GM12801 (cell line): Measurements from ENCODE around the gene ATG10.

ENCODE experiments used
- TF ChIP-seq, protein P1 (sequence below): IDR thresholded peaks from one replicate; pipeline ENCODE4 v1.5.1; 2011; ENCODE audit warnings: control low read depth; ENCODE audit not compliant: insufficient read length; ENCODE audit errors: extremely low read depth

ATG10 gene

DNA sequence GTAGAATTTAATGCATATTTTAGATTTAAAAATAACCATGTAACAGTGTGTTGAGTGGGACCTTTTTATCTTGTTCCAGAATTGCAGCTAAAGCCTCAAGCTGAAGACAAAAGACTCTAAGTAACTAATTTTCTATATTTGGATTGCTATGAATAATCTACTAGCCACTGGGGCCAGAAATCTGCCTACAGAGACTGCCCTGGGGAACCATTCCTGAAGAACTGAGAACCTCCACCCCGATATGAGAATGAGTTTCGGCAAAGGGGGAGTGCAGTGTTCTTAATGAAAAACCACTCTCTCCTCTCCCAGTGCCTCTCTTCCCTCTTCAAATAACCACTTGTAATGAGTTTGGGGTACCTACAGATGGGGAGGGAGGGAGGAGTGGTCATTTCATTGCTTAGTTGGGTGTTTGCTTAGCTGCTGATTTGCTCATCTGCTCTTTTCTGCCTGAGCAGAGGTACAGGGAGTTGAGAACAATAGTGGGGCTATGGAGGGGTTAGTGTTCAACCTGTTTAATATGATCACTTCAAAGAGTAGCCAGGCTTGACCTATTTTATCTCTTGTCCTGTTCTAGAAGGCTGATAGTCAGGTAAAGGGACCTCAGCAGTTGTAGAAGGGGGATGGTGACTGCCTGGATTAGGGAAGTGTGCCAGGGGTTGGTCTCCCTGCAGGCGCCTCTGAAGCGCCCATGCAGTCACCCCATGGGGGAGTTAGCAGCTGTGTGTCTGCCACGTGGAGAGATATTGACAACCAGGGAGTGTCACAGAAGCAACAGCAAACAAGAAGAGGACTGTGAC lies 47.7 kb downstream of the ATG10 start:
- TF ChIP-seq, protein P1, sequence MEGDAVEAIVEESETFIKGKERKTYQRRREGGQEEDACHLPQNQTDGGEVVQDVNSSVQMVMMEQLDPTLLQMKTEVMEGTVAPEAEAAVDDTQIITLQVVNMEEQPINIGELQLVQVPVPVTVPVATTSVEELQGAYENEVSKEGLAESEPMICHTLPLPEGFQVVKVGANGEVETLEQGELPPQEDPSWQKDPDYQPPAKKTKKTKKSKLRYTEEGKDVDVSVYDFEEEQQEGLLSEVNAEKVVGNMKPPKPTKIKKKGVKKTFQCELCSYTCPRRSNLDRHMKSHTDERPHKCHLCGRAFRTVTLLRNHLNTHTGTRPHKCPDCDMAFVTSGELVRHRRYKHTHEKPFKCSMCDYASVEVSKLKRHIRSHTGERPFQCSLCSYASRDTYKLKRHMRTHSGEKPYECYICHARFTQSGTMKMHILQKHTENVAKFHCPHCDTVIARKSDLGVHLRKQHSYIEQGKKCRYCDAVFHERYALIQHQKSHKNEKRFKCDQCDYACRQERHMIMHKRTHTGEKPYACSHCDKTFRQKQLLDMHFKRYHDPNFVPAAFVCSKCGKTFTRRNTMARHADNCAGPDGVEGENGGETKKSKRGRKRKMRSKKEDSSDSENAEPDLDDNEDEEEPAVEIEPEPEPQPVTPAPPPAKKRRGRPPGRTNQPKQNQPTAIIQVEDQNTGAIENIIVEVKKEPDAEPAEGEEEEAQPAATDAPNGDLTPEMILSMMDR = no peak

DNA sequence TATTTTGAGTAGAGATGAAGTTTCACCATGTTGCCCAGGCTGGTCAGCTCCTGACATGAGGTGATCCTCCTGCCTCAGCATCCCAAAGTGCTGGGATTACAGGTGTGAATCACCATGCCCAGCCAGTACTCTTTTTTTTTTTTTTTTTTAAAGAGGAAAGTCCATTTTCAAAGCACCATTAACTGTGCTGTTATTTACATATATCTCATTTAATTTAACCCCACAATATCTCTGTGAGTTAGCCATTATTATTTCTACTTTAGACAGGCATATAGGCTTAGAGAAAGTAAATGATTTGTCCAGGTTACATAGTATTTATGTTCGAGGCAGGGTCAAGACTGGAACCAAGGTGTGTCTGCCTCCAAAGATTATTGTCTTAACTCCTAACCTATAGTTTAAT lies 50.7 kb downstream of the ATG10 start:
- TF ChIP-seq, protein P1 = no peak

DNA sequence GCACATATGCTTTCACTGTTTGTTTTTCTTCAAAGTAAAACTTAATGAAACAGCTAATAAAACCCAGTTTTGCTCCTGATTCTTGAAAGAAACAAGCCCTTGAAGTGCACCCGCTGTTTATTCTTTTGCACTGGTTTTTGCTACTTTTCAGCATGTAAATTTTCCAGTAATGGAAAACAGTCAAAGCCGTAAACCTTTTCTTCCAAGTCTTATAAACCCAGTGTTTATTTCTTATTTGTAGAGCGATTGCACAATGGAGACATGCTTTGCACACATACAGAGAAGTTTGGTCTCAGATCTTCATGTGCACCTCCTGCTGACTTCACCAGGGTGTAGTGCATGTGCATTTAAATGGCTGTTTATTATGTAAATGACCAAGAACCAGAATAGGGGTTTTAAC lies 51.8 kb downstream of the ATG10 start:
- TF ChIP-seq, protein P1 = no peak

DNA sequence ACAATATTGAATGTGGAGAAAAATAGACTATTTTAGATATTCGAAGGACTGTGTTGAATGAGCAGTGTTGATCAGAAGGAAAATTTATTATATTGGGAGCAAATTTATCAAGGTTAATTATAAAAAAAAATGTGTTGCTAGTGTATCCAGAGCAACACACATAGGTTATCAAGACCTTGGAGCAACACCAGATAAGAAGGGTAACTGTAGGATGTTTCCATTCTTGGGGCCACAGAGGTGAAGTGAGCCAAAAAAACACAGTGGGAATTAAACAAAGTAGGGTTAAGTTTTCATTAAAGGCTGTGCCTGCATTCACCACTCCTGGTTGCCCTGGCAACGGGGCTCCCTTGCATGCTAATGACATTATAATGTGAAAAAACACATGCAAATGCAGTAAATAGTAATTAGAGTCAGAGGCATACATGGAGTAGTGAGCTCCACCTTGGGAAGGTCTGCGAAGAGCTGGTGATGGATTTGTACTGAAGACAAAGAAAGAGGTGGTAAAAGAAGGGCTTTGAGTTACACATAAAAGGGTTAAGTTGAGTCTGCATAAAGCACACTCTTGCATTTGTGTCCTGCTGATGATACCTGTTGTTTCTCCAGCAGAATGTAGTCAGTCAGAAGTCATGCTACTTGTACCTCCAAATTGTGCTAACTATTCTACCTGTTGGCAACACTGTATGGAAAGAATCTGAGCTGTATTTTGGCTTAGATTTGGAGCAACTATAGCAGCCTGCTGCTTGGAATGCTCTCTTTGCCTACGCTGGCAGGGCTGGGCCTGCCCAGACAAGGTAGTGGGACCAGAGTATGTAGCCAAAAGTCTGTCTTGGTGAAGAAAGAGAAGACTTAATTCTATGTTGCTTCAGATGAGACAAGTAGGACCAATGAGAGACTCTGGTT lies 59.6 kb downstream of the ATG10 start:
- TF ChIP-seq, protein P1 = no peak

DNA sequence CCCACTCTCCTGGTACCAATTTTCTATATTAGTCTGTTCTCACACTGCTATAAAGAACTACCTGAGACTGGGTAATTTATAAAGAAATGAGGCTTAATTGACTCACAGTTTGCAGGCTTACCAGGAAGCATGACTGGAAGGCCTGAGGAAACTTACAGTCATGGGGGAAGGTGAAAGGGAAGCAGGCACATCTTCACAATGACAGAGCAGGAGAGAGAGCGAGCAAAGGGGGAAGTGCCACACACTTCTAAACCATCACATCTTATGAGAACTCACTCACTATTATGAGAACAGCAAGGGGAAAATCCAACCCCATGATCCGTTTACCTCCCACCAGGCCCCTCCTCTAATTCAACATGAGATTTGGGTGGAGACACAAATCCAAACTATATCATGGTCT lies 72.2 kb downstream of the ATG10 start:
- TF ChIP-seq, protein P1 = no peak

DNA sequence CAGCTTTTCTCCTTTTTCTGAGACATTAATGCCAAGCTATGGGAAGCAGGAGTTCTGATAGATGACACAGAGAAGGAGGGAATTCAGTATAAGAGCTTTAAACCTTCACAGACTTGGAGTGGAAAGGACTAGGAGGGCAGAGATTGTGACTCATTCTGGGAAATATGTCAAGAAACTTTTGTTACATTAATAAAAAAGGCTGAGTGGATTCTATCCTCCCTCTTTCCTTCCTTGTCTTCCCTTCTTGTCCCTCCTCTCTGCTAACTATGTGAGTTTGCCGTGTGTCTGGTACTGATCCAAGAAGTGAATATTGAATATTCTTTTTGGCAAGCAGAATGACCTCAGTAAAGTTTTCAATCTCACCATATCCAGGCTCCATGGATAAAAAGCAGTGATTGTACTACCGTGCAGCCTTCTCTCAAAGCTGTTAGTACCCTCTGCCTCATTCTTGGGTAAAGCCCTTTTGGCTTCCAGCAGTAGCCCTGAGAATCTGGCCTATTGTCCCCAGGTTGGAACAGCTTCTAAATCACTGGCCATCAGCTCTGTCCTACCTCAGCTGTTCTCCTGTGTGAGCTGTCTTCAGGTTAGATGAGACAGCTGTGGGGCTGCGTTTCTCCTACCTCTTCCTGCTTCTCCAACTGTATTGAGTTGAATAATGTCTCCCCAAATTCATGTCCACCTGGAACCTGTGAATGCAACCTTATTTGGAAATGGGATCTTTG lies 73.9 kb downstream of the ATG10 start:
- TF ChIP-seq, protein P1 = no peak

DNA sequence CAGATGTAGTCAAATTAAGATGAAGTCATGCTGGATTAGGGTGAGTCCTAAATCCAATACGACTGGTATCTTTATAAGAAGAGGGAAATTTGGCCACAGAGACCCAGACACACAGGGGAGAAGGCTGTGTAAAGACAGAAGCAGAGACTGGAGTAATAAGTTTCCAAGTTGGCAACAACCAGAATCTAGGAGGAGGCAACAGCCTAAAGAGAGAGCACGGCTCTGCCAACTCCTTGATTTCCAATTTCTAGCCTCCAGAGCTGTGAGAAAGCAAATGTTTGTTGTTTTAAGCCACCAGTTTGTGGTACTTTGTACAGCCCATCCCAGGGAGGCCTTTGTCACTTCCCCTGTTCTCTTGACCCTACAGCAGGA lies 74.4 kb downstream of the ATG10 start:
- TF ChIP-seq, protein P1 = no peak
